Measurements from ENCODE around the gene SAFB.

The SAFB gene

DNA sequence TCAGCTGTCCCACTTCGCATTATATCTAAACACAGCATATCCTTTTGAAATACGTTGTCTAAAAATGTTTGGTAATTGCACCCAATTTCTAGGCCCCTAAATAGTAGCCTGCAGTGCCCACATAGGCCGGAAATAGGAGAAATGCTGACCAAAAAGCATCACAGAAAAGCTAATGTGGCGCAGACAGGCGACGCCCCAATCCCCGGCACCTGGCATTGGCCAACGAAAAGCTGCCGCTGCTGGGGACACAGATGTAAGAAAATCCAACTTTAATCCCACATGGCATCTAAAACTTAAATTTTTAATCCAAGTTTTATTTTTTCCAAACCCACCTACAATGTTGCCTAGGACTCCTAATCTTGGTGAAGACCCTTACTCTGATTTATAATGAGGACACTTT lies 4.3 kb upstream of the SAFB start:
- H2AFZ ChIP-seq (ENCODE audit: low read length) = no peak overlapping the region
- no peaks in the 10 kb centered on the region for H3K9me3 ChIP-seq (ENCODE audit: insufficient read depth, low read depth, low read length)
- H3K4me2 ChIP-seq (ENCODE audit: low read depth, low read length, poor library complexity, severe bottlenecking) = peak overlapping the region; percentile 98
- H3K4me3 ChIP-seq (ENCODE audit: low read length, poor library complexity, severe bottlenecking) = peak overlapping the region; percentile 100
- no peaks in the 10 kb centered on the region for H3K9me2 ChIP-seq (replicated peaks; ENCODE audit: low read depth, low read length)
- H3K79me2 ChIP-seq (ENCODE audit: insufficient read depth, low read length) = peaks cover 80% of the 10 kb centered on the region
- H4K20me1 ChIP-seq (ENCODE audit: insufficient read depth, low read length, poor library complexity, severe bottlenecking) = peaks cover 61% of the 10 kb centered on the region
- H3K4me1 ChIP-seq (ENCODE audit: insufficient read depth, low read length, poor library complexity, severe bottlenecking) = peaks cover 33% of the 10 kb centered on the region
- peaks cover 41% of the 10 kb centered on the region for H3K36me3 ChIP-seq (ENCODE audit: insufficient read depth, low read length)
- no peaks in the 10 kb centered on the region for H3F3A ChIP-seq (ENCODE audit: low read depth)
- no peak for TF ChIP-seq EZH2phosphoT487 (IDR thresholded peaks at IDR 0.05; ENCODE audit: borderline replicate concordance)
- TF ChIP-seq, protein P1, sequence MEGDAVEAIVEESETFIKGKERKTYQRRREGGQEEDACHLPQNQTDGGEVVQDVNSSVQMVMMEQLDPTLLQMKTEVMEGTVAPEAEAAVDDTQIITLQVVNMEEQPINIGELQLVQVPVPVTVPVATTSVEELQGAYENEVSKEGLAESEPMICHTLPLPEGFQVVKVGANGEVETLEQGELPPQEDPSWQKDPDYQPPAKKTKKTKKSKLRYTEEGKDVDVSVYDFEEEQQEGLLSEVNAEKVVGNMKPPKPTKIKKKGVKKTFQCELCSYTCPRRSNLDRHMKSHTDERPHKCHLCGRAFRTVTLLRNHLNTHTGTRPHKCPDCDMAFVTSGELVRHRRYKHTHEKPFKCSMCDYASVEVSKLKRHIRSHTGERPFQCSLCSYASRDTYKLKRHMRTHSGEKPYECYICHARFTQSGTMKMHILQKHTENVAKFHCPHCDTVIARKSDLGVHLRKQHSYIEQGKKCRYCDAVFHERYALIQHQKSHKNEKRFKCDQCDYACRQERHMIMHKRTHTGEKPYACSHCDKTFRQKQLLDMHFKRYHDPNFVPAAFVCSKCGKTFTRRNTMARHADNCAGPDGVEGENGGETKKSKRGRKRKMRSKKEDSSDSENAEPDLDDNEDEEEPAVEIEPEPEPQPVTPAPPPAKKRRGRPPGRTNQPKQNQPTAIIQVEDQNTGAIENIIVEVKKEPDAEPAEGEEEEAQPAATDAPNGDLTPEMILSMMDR (conservative IDR thresholded peaks at IDR 0.05; ENCODE audit: low read length) = no peak
- peaks cover 6% of the 10 kb centered on the region for H3K27me3 ChIP-seq (ENCODE audit: insufficient read depth, low read length, poor library complexity, severe bottlenecking)
- H3K9ac ChIP-seq (ENCODE audit: low read depth, low read length, poor library complexity, severe bottlenecking) = peak overlapping the region; percentile 88

DNA sequence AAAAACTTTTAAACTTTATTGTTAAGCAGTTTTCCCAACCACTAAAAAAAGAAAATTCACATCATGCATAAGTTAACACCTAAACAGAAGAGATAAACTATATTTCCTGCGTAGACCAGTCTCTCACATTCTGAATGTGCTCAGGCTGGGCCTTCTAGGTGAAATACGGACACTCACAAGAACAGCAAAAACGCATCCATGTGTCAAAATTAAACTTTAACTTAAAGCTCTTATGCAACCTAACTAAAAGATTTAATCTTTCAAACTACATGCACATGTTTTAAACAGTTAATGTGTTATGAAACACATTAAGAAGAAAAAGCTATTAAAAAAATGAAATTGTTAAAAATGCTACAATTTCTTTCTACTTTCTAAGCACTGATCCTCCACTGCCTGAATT lies 2.9 kb upstream of the SAFB start:
- peaks cover 74% of the 10 kb centered on the region for H4K20me1 ChIP-seq (ENCODE audit: insufficient read depth, low read length, poor library complexity, severe bottlenecking)

DNA sequence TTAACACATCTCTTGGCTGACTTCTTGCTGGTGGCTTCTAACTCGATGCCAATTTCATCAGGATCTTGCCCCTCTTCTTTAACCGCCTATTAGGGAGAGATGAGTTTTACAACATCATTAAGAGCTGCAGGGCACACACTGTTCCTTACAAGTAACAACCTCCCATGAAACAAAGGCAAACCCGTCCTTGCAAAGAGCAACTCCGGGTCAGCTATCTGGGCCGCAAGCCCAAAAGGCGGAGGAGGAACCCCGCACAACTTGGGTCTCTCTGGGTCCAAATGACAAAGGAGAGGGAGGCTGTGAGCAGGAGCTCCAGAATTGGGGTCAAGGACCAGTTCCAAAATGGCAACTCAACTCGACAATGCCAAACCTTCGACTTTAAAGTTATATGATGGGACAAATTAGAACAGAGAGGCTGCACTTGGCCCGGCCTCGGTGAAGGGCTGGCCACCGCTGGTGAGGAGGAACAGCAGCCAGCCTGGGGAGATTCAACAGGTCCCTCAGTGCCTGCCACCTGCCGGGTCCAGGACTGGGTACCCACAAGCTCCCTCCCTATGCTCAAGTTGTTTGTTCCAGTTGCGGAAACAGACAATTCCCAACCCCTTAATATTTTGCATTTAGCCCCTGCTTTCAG lies 1.5 kb upstream of the SAFB start:
- TF ChIP-seq, protein P1 (conservative IDR thresholded peaks at IDR 0.05; ENCODE audit: low read length) = no peak
- no peak for TF ChIP-seq EZH2phosphoT487 (IDR thresholded peaks at IDR 0.05; ENCODE audit: borderline replicate concordance)
- peak overlapping the region; percentile 98 for H3K4me2 ChIP-seq (ENCODE audit: low read depth, low read length, poor library complexity, severe bottlenecking)
- H3K27me3 ChIP-seq (ENCODE audit: insufficient read depth, low read length, poor library complexity, severe bottlenecking) = peaks cover 6% of the 10 kb centered on the region
- peaks cover 56% of the 10 kb centered on the region for H3K4me1 ChIP-seq (ENCODE audit: insufficient read depth, low read length, poor library complexity, severe bottlenecking)
- H3K9ac ChIP-seq (ENCODE audit: low read depth, low read length, poor library complexity, severe bottlenecking) = peak overlapping the region; percentile 88
- no peaks in the 10 kb centered on the region for H3F3A ChIP-seq (ENCODE audit: low read depth)
- peaks cover 84% of the 10 kb centered on the region for H4K20me1 ChIP-seq (ENCODE audit: insufficient read depth, low read length, poor library complexity, severe bottlenecking)
- H2AFZ ChIP-seq (ENCODE audit: low read length) = no peak overlapping the region
- H3K79me2 ChIP-seq (ENCODE audit: insufficient read depth, low read length) = peaks cover 94% of the 10 kb centered on the region
- no peaks in the 10 kb centered on the region for H3K9me2 ChIP-seq (replicated peaks; ENCODE audit: low read depth, low read length)
- no peaks in the 10 kb centered on the region for H3K9me3 ChIP-seq (ENCODE audit: insufficient read depth, low read depth, low read length)
- H3K4me3 ChIP-seq (ENCODE audit: low read length, poor library complexity, severe bottlenecking) = peak overlapping the region; percentile 100
- H3K36me3 ChIP-seq (ENCODE audit: insufficient read depth, low read length) = peaks cover 23% of the 10 kb centered on the region; the same call in 1 of the 2 replicates

More for the DNA sequence above, 2.9 kb upstream of the SAFB start:
- TF ChIP-seq, protein P1 (conservative IDR thresholded peaks at IDR 0.05; ENCODE audit: low read length) = no peak
- TF ChIP-seq EZH2phosphoT487 (IDR thresholded peaks at IDR 0.05; ENCODE audit: borderline replicate concordance) = no peak
- Histone ChIP-seq H3K36me3 (ENCODE audit: insufficient read depth, low read length) (peaks cover 27% of the 10 kb centered on the region; the same call in 1 of the 2 replicates), H3K4me1 (ENCODE audit: insufficient read depth, low read length, poor library complexity, severe bottlenecking) (peaks cover 41% of the 10 kb centered on the region), H3F3A (ENCODE audit: low read depth) (no peaks in the 10 kb centered on the region), H3K9me2 (replicated peaks; ENCODE audit: low read depth, low read length) (no peaks in the 10 kb centered on the region), H3K4me3 (ENCODE audit: low read length, poor library complexity, severe bottlenecking) (peak overlapping the region; percentile 100), H2AFZ (ENCODE audit: low read length) (no peak overlapping the region), H3K27me3 (ENCODE audit: insufficient read depth, low read length, poor library complexity, severe bottlenecking) (peaks cover 6% of the 10 kb centered on the region), H3K9me3 (ENCODE audit: insufficient read depth, low read depth, low read length) (no peaks in the 10 kb centered on the region), H3K79me2 (ENCODE audit: insufficient read depth, low read length) (peaks cover 86% of the 10 kb centered on the region), H3K4me2 (ENCODE audit: low read depth, low read length, poor library complexity, severe bottlenecking) (peak overlapping the region; percentile 98), H3K9ac (ENCODE audit: low read depth, low read length, poor library complexity, severe bottlenecking) (peak overlapping the region; percentile 88)

All from Loucy (cell line).